Endothelial cell of umbilical vein (primary cell): ENCODE results near the gene PRKG1. TPM values are rescaled to one million over a fixed set of nuclear protein-coding genes. Genes with fewer than 3 reads are reported as not detected.

ENCODE experiments used
- BruUV-seq: library from RNA; stranded (reverse); fragments of 400-500 nt; replicated peaks from 2 replicates; lab custom pipeline; 2021; lab: Mats Ljungman, UMichigan
- CTCF ChIA-PET: fragments of 300-600, 350-600 bp; sonication (Branson Sonifier 250); formaldehyde crosslinking; loops from one replicate; lab custom pipeline; 2021; ENCODE audit warnings: antibody characterized with exemption, inconsistent platforms; lab: Charles Lee
- POLR2A ChIA-PET: fragments of 300-600, 350-600 bp; sonication (Branson Sonifier 250); formaldehyde crosslinking; loops from one replicate; lab custom pipeline; 2021; ENCODE audit warnings: antibody characterized with exemption, inconsistent platforms; lab: Charles Lee
- DNase-seq: peaks from one replicate; pipeline ENCODE4 v3.0.0-alpha.2; 2011; ENCODE audit warnings: low read depth, low spot score
- FAIRE-seq: peaks from 2 replicates; lab custom pipeline; 2011; peaks lifted over from hg19 to GRCh38; lab: Jason Lieb, UNC
- H2AFZ ChIP-seq: 2 replicates; pipeline ENCODE4 v1.6.0; 2012; ENCODE audit warnings: low read depth, low read length, control low read depth, inconsistent platforms
- H3K27ac ChIP-seq: 2 replicates; pipeline ENCODE4 v1.5.1; 2011; ENCODE audit warnings: low read depth, mild to moderate bottlenecking, control low read depth, low read length, moderate library complexity; ENCODE audit not compliant: insufficient read depth
- H3K27me3 ChIP-seq, 2 experiments: 2 replicates each; pipeline versions ENCODE4 v1.6.0 to v1.6.1; 2011; ENCODE audit warnings: low read length in 2 of 2, mixed read lengths in 1 of 2; ENCODE audit not compliant: control insufficient read depth in 2 of 2, insufficient read depth in 2 of 2
- H3K36me3 ChIP-seq, 2 experiments: 2 replicates in 1 of 2; 3 replicates in 1 of 2; pipeline ENCODE4 v1.5.1; 2011; ENCODE audit warnings: low read length in 2 of 2, mild to moderate bottlenecking in 1 of 2, moderate library complexity in 1 of 2; ENCODE audit not compliant: control insufficient read depth in 2 of 2, insufficient read depth in 2 of 2; ENCODE audit errors: extremely low read depth in 1 of 2
- H3K4me1 ChIP-seq: 3 replicates; pipeline ENCODE4 v1.5.1; 2011; ENCODE audit warnings: mild to moderate bottlenecking, low read length; ENCODE audit not compliant: control insufficient read depth, insufficient read depth; ENCODE audit errors: extremely low read depth
- H3K4me2 ChIP-seq: 2 replicates; pipeline ENCODE4 v1.6.1; 2011; ENCODE audit warnings: low read length, control low read depth, mixed read lengths; ENCODE audit not compliant: insufficient read depth
- H3K4me3 ChIP-seq, 3 experiments: fragments of 200-600 bp in 1 of 3; sonication (generic), shearing (Covaris generic) in 1 of 3; replicated peaks in 1 of 3; 2 replicates each; pipeline ENCODE4 v1.5.1; 2011 to 2016; ENCODE audit warnings: control low read depth in 3 of 3, low read length in 3 of 3, mild to moderate bottlenecking in 2 of 3, inconsistent platforms in 1 of 3, low read depth in 1 of 3, moderate library complexity in 1 of 3; ENCODE audit not compliant: insufficient read depth in 1 of 3
- H3K79me2 ChIP-seq: 2 replicates; pipeline ENCODE4 v1.6.0; 2012; ENCODE audit warnings: low read length, inconsistent platforms; ENCODE audit not compliant: control insufficient read depth, insufficient read depth
- H3K9ac ChIP-seq: replicated peaks from 2 replicates; pipeline ENCODE3; 2011; ENCODE audit warnings: low read length, control low read depth; ENCODE audit not compliant: insufficient read depth; ENCODE audit errors: extremely low read depth
- H3K9me1 ChIP-seq: replicated peaks from 3 replicates; pipeline ENCODE4 v1.6.0; 2011; ENCODE audit warnings: mild to moderate bottlenecking, low read length; ENCODE audit not compliant: control insufficient read depth, insufficient read depth; ENCODE audit errors: extremely low read depth
- H3K9me3 ChIP-seq: replicated peaks from 2 replicates; pipeline ENCODE4 v1.5.1; 2012; ENCODE audit warnings: low read length, inconsistent platforms; ENCODE audit not compliant: control insufficient read depth, insufficient read depth
- H4K20me1 ChIP-seq: replicated peaks from 2 replicates; pipeline ENCODE3; 2011; ENCODE audit warnings: mild to moderate bottlenecking, low read length; ENCODE audit not compliant: control insufficient read depth, insufficient read depth; ENCODE audit errors: extremely low read depth
- EZH2 ChIP-seq: IDR thresholded peaks from 2 replicates; pipeline ENCODE4 v1.6.1; 2012; ENCODE audit warnings: borderline replicate concordance, low read depth, mild to moderate bottlenecking, moderate library complexity, low read length, inconsistent platforms; ENCODE audit not compliant: severe bottlenecking
- FOS ChIP-seq: IDR thresholded peaks from 2 replicates; pipeline ENCODE4 v1.6.1; 2011; ENCODE audit warnings: mild to moderate bottlenecking, low read length, moderate library complexity, borderline replicate concordance; ENCODE audit not compliant: insufficient read depth
- GATA2 ChIP-seq: IDR thresholded peaks from 2 replicates; pipeline ENCODE4 v1.7.0; 2011; ENCODE audit warnings: low read depth, mild to moderate bottlenecking, moderate library complexity, mixed read lengths, low read length; ENCODE audit not compliant: insufficient read length, insufficient read depth
- JUN ChIP-seq: IDR thresholded peaks from 2 replicates; pipeline ENCODE4 v1.6.1; 2011; ENCODE audit warnings: borderline replicate concordance, low read depth; ENCODE audit not compliant: insufficient read length, insufficient read depth
- MYC ChIP-seq: IDR thresholded peaks from one replicate; pipeline ENCODE4 v1.6.1; 2011; ENCODE audit warnings: mild to moderate bottlenecking, low read depth, low read length
- POLR2A ChIP-seq: IDR thresholded peaks from 2 replicates; pipeline ENCODE4 v1.6.1; 2012; ENCODE audit warnings: low read depth, mild to moderate bottlenecking, control low read depth, low read length
- POLR2AphosphoS5 ChIP-seq: IDR thresholded peaks from 2 replicates; pipeline ENCODE4 v1.6.1; 2012; ENCODE audit warnings: low read depth, mild to moderate bottlenecking, control low read depth, low read length, moderate library complexity; ENCODE audit not compliant: insufficient read depth
- dilution Hi-C: fragments of 300-500 bp; cut with MboI; formaldehyde crosslinking; loops from one replicate; pipeline ENCODE4 v1.15.0; 2019; ENCODE audit warnings: low sequenced_read_pairs; ENCODE audit not compliant: extremely low pct_ligation_motif_present
- intact Hi-C: fragments of 100-400 bp; cut with micrococcal nuclease; formaldehyde crosslinking; loops from one replicate; pipeline ENCODE4 v1.10.0; 2022
- polyA plus RNA-seq, 4 experiments: library from polyadenylated mRNA; depleted of rRNA in 3 of 4; stranded (reverse) in 3 of 4; unstranded in 1 of 4; fragments of >200 nt; gene quantifications; 2 replicates each; pipeline versions ENCODE4 v1.2.1 to v1.2.3, GENCODE V29; 2011 to 2012; ENCODE audit warnings: missing spikeins in 1 of 4
- total RNA-seq: library from RNA; stranded (reverse); gene quantifications from 2 replicates; pipeline ENCODE4 v1.2.3, GENCODE V29; 2021
- TF ChIP-seq, protein P1 (sequence below), 2 donors: IDR thresholded peaks; 1 replicate in 1 of 2; 2 replicates in 1 of 2; pipeline ENCODE4 v1.5.1; 2011; ENCODE audit warnings: low read length in 2 of 2, mild to moderate bottlenecking in 2 of 2, moderate library complexity in 2 of 2, control low read depth in 1 of 2, inconsistent platforms in 1 of 2, low read depth in 1 of 2; ENCODE audit not compliant: insufficient read depth in 1 of 2; ENCODE audit errors: extremely low read depth in 1 of 2
- TF ChIP-seq, protein P2 (sequence below): IDR thresholded peaks from 2 replicates; pipeline ENCODE4 v1.6.1; 2011; ENCODE audit not compliant: insufficient read depth, insufficient read length

The PRKG1 gene
- total and polyA plus RNA-seq, 2 donors (not counting 3 experiments of a cell fraction or from before 2014, with no cell fraction given): 0.01 to 0.18 TPM

DNA sequence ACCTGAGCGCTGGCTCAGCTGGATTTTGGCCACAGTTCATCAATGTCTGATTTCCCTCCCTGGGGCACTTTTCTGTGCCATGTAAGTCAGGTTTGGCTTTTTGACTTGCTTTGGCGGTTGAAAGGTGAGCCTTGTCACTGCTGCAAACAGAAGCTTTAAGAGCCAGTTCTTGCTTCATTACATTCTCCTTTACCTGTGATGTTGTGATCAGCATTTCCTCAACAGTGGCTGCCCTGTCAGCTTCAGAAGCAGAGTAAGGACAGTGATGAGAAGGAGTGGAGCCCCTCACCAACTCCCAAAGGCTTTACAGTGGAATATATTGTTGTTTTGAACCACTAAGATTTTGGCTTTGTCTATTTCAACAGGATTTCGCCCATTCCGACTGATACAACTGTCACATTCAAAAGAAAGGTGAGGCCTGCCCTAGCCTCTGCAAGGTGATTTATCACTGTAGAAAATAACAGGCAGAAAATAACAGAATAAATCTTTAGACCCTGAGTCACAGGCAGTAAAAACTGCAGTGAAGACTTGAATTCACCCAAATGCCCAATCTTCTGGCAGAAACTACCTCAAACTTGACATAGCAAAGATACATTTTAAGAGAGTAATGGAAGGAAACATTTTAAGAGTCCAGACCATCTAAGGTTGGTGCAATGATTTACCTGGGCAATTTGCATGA lies 1226.5 kb downstream of the PRKG1 start:
- Histone ChIP-seq H3K9me1 (no peaks in the 10 kb centered on the region), H4K20me1 (no peaks in the 10 kb centered on the region), H3K9ac (no peak overlapping the region), H2AFZ (no peak overlapping the region), H3K36me3 (no peaks in the 10 kb centered on the region), H3K4me1 (no peaks in the 10 kb centered on the region), H3K4me3 (no peak overlapping the region), H3K9me3 (no peaks in the 10 kb centered on the region), H3K27me3 (no peaks in the 10 kb centered on the region), H3K79me2 (no peaks in the 10 kb centered on the region), H3K27ac (no peak overlapping the region), H3K4me2 (no peak overlapping the region)
- intact Hi-C loops (no loop called here), dilution Hi-C loops (no loop called here)
- ChIA-PET CTCF (interaction anchor here (1.6 kb wide), 1 partner anchor 15 kb away, joined by 3 read pairs; no protein-coding TSS in a partner anchor), POLR2A (no interaction called here)
- TF ChIP-seq POLR2A (no peak), JUN (no peak), GATA2 (no peak), MYC (no peak), POLR2AphosphoS5 (no peak), EZH2 (no peak), FOS (no peak)
- TF ChIP-seq, protein P1, sequence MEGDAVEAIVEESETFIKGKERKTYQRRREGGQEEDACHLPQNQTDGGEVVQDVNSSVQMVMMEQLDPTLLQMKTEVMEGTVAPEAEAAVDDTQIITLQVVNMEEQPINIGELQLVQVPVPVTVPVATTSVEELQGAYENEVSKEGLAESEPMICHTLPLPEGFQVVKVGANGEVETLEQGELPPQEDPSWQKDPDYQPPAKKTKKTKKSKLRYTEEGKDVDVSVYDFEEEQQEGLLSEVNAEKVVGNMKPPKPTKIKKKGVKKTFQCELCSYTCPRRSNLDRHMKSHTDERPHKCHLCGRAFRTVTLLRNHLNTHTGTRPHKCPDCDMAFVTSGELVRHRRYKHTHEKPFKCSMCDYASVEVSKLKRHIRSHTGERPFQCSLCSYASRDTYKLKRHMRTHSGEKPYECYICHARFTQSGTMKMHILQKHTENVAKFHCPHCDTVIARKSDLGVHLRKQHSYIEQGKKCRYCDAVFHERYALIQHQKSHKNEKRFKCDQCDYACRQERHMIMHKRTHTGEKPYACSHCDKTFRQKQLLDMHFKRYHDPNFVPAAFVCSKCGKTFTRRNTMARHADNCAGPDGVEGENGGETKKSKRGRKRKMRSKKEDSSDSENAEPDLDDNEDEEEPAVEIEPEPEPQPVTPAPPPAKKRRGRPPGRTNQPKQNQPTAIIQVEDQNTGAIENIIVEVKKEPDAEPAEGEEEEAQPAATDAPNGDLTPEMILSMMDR (IDR thresholded peaks at IDR 0.05; ENCODE audit: extremely low read depth in 1 of 2, insufficient read depth in 1 of 2, low read depth in 1 of 2, low read length in 2 of 2): no peak
- TF ChIP-seq, protein P2, sequence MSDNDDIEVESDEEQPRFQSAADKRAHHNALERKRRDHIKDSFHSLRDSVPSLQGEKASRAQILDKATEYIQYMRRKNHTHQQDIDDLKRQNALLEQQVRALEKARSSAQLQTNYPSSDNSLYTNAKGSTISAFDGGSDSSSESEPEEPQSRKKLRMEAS: no peak
- DNase-seq: no peak
- no TSS peak for BruUV-seq
- FAIRE-seq: no peak
